Ascending aorta (tissue), 2 donors: ENCODE data around the gene ANGEL1. TPM values are rescaled to one million over a fixed set of nuclear protein-coding genes. Genes with fewer than 3 reads are reported as not detected.

Experiments
- DNase-seq, 2 donors: peaks; one replicate each; pipeline ENCODE4 v3.0.0-alpha.2; 2019; ENCODE audit warnings: low spot score in 2 of 2
- H3K27ac ChIP-seq, 2 donors: fragments of 200-600 bp; sonication (generic); one replicate each; pipeline ENCODE4 v1.5.1; 2016 to 2017; ENCODE audit warnings: mild to moderate bottlenecking in 1 of 2
- H3K27me3 ChIP-seq: fragments of 200-600 bp; sonication (generic); one replicate; pipeline ENCODE4 v1.5.1; 2017
- H3K36me3 ChIP-seq, 2 donors: fragments of 200-600 bp; sonication (generic); one replicate each; pipeline ENCODE4 v1.5.1; 2016
- H3K4me1 ChIP-seq, 2 donors: fragments of 200-600 bp; sonication (generic); one replicate each; pipeline ENCODE4 v1.5.1; 2016 to 2017; ENCODE audit warnings: mild to moderate bottlenecking in 1 of 2
- H3K4me3 ChIP-seq, 2 donors: fragments of 200-600 bp; sonication (generic); one replicate each; pipeline ENCODE4 v1.5.1; 2016 to 2017; ENCODE audit warnings: mild to moderate bottlenecking in 1 of 2
- H3K9me3 ChIP-seq, 2 donors: fragments of 200-600 bp; sonication (generic); one replicate each; pipeline ENCODE4 v1.5.1; 2016
- CTCF ChIP-seq, 3 experiments: fragments of 200-600 bp in 2 of 3; fragments of 450-650 bp in 1 of 3; sonication (generic) in 2 of 3; IDR thresholded peaks; one replicate each; pipeline ENCODE4 v1.5.1; 2016 to 2019; ENCODE audit warnings: antibody characterized with exemption in 3 of 3, mild to moderate bottlenecking in 1 of 3, moderate library complexity in 1 of 3
- intact Hi-C: fragments of 100-400 bp; cut with DNase I; formaldehyde crosslinking; loops from one replicate; pipeline ENCODE4 v1.15.1; 2023
- total RNA-seq: library from RNA; depleted of rRNA; stranded (reverse); fragments of >200 nt; gene quantifications from one replicate; pipeline ENCODE4 v1.1.0, GENCODE V29; 2016

The ANGEL1 gene
- total RNA-seq, 1 donor from 2014 or later = 15.5 TPM

GRCh38 chr14:76829013-76829365 is 16.3 kb upstream of the ANGEL1 start:
- Histone ChIP-seq H3K4me3 (no peak overlapping the region), H3K9me3 (no peaks in the 10 kb centered on the region), H3K36me3 (no peaks in the 10 kb centered on the region), H3K4me1 (no peaks in the 10 kb centered on the region), H3K27ac (no peak overlapping the region), H3K27me3 (no peaks in the 10 kb centered on the region)
- peak in 1 of 2 donors; percentile 19 for DNase-seq
- intact Hi-C loops = no loop called here
- no peak for TF ChIP-seq CTCF (IDR thresholded peaks at IDR 0.05)

- H3K36me3 ChIP-seq = no peaks in the 10 kb centered on the region
- peak overlapping the region; percentile 4 to 27 for H3K27ac ChIP-seq
- peak overlapping the region; percentile 33 to 53 for H3K4me3 ChIP-seq
- DNase-seq = no peak
- intact Hi-C loops = no loop called here
- no peak for TF ChIP-seq CTCF (IDR thresholded peaks at IDR 0.05)
- no peaks in the 10 kb centered on the region for H3K9me3 ChIP-seq
- H3K4me1 ChIP-seq = no peaks in the 10 kb centered on the region
- no peaks in the 10 kb centered on the region for H3K27me3 ChIP-seq
Measured at GRCh38 chr14:76828339-76829012, 15.8 kb upstream of the ANGEL1 start.

- no peaks in the 10 kb centered on the region for H3K27me3 ChIP-seq
- H3K4me1 ChIP-seq = no peaks in the 10 kb centered on the region
- peak overlapping the region; percentile 33 to 53 for H3K4me3 ChIP-seq
- intact Hi-C loops = no loop called here
- DNase-seq = no peak
- no peak for TF ChIP-seq CTCF (IDR thresholded peaks at IDR 0.05)
- no peaks in the 10 kb centered on the region for H3K9me3 ChIP-seq
- peak overlapping the region in 1 of 2 donors; percentile 4 for H3K27ac ChIP-seq
- H3K36me3 ChIP-seq = no peaks in the 10 kb centered on the region
Measured at GRCh38 chr14:76827696-76828296, 15.1 kb upstream of the ANGEL1 start.

- H3K27me3 ChIP-seq = no peaks in the 10 kb centered on the region
- no peak for TF ChIP-seq CTCF (IDR thresholded peaks at IDR 0.05)
- H3K9me3 ChIP-seq = no peaks in the 10 kb centered on the region
- intact Hi-C loops = no loop called here
- H3K27ac ChIP-seq = no peak within 1 kb of the TSS
- H3K36me3 ChIP-seq = no peaks in the 10 kb centered on the region
- no peaks in the 10 kb centered on the region for H3K4me1 ChIP-seq
- H3K4me3 ChIP-seq = no peak within 1 kb of the TSS
- DNase-seq = no peak
Measured at GRCh38 chr14:76826122-76826521, 13.4 kb upstream of the ANGEL1 start, which contains the start of gene LRRC74A. LRRC74A (plus strand) TSS chr14:76826408; CDS start chr14:76826698, 290 bp downstream.

- intact Hi-C loops = no loop called here
- Histone ChIP-seq H3K4me1 (no peaks in the 10 kb centered on the region), H3K27me3 (no peaks in the 10 kb centered on the region), H3K27ac (no peak overlapping the region), H3K4me3 (no peak overlapping the region), H3K36me3 (no peaks in the 10 kb centered on the region), H3K9me3 (no peaks in the 10 kb centered on the region)
- no peak for TF ChIP-seq CTCF (IDR thresholded peaks at IDR 0.05)
- DNase-seq = no peak
Measured at GRCh38 chr14:76820700-76821099, 8.0 kb upstream of the ANGEL1 start.
